Fibroblast of villous mesenchyme (primary cell): ENCODE data around the gene NDUFA13. TPM values are rescaled to one million over a fixed set of nuclear protein-coding genes. Genes with fewer than 3 reads are reported as not detected.
A peak's percentile ranks its signal among the peaks of the same experiment; 100 is the strongest.

Source experiments
- DNase-seq: peaks from one replicate; pipeline ENCODE4 v3.0.0-alpha.2; 2010; ENCODE audit warnings: low read depth
- H3K4me3 ChIP-seq: 2 replicates; pipeline ENCODE4 v1.5.1; 2011; ENCODE audit warnings: low read depth, mild to moderate bottlenecking, low read length
- CTCF ChIP-seq: IDR thresholded peaks from 2 replicates; pipeline ENCODE4 v1.5.1; 2012; ENCODE audit warnings: low read depth, mild to moderate bottlenecking, low read length; ENCODE audit not compliant: insufficient read depth
- total RNA-seq: library from RNA; depleted of rRNA; stranded (reverse); fragments of >200 nt; gene quantifications from 2 replicates; pipeline ENCODE4 v1.2.3, GENCODE V29; 2012

Gene NDUFA13
- total RNA-seq, 1 donor, result 199 TPM

GRCh38 chr19:19539698-19540063 is 23.7 kb downstream of the NDUFA13 start:
- TF ChIP-seq CTCF, result no peak
- no peak for DNase-seq
- no peak overlapping the region for H3K4me3 ChIP-seq

- DNase-seq, result peak; percentile 67
- peak overlapping the region; percentile 34 for H3K4me3 ChIP-seq
- no peak for TF ChIP-seq CTCF
Observed at GRCh38 chr19:19540064-19540714, 24.2 kb downstream of the NDUFA13 start.

- peak overlapping the region; percentile 34 for H3K4me3 ChIP-seq
- DNase-seq, result no peak
- no peak for TF ChIP-seq CTCF
Observed at GRCh38 chr19:19540715-19541515, 24.9 kb downstream of the NDUFA13 start.

GRCh38 chr19:19541616-19542015 is 25.6 kb downstream of the NDUFA13 start:
- no peak for DNase-seq
- H3K4me3 ChIP-seq, result no peak overlapping the region
- no peak for TF ChIP-seq CTCF

- no peak overlapping the region for H3K4me3 ChIP-seq
- no peak for DNase-seq
- TF ChIP-seq CTCF, result no peak
Observed at GRCh38 chr19:19542507-19542906, 26.5 kb downstream of the NDUFA13 start.

GRCh38 chr19:19543101-19543500 is 27.1 kb downstream of the NDUFA13 start:
- no peak for DNase-seq
- TF ChIP-seq CTCF, result no peak

More at GRCh38 chr19:19543101-19543500, 27.1 kb downstream of the NDUFA13 start:
- no peak overlapping the region for H3K4me3 ChIP-seq
